ENCODE measurements around the gene GJA3. TPM values are rescaled to one million over a fixed set of nuclear protein-coding genes. Genes with fewer than 3 reads are reported as not detected.
A peak's percentile ranks its signal among the peaks of the same experiment; 100 is the strongest.

GJA3 gene
- total RNA-seq, 4 donors from 2014 or later, result 0.14 TPM; not detected in 3

DNA sequence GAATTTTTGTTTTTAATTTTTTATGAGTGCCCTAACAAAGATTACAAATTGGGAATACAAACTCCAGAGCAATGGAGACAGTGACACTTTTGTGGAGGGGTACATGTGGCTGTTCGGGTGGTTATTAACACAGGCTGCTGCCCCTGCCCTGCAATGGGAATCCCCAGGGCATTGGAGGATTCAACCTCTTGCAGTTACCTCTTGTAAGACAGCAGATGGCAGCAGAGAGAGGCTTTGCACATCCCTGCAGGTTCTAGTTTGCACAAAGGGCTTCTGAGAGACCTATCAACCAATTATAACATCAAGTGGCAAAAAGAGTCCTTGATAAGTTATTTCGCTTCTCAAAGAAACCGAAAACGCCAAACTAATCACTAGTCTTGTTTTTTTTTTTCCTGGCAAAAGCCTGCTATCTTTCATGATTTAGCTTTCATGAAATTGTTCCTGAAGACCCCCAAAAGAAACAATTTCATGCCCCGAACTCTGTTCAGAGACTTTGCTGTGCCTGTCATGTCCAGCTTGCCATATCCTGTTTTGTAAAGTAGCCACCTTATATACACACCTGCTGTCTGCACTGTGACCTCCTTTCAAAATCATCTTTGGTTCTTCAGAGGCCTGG lies 21.5 kb upstream of the GJA3 start:
- no peak for TF ChIP-seq EP300 (IDR thresholded peaks at IDR 0.05; ENCODE audit: low read depth)
- TF ChIP-seq, protein P1, sequence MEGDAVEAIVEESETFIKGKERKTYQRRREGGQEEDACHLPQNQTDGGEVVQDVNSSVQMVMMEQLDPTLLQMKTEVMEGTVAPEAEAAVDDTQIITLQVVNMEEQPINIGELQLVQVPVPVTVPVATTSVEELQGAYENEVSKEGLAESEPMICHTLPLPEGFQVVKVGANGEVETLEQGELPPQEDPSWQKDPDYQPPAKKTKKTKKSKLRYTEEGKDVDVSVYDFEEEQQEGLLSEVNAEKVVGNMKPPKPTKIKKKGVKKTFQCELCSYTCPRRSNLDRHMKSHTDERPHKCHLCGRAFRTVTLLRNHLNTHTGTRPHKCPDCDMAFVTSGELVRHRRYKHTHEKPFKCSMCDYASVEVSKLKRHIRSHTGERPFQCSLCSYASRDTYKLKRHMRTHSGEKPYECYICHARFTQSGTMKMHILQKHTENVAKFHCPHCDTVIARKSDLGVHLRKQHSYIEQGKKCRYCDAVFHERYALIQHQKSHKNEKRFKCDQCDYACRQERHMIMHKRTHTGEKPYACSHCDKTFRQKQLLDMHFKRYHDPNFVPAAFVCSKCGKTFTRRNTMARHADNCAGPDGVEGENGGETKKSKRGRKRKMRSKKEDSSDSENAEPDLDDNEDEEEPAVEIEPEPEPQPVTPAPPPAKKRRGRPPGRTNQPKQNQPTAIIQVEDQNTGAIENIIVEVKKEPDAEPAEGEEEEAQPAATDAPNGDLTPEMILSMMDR (IDR thresholded peaks at IDR 0.05), result peak; percentile 65 to 79 (median 79)
- DNase-seq, result no peak
- intact Hi-C loops (cut with DNase I; ENCODE audit: low total_unique reads) (loop anchor here (5.0 kb wide), 1 partner anchor 1415 kb away; no protein-coding TSS in a partner anchor), in situ Hi-C loops (cut with MboI; ENCODE audit: low pct_ligation_motif_present in 1 of 4, low pct_unique_long_range_greater_than_20kb in 1 of 4, low sequenced_read_pairs in 3 of 4) (loop anchor here in 3 of 4 donors (10.0 to 25.0 kb wide), 5 partner anchors 305 to 755 kb away; partner anchors contain the start of gene XPO4 (in 1 of the 3))
- Histone ChIP-seq H3K4me1 (no peaks in the 10 kb centered on the region), H3K27me3 (peaks cover 33% of the 10 kb centered on the region), H3K9me3 (no peaks in the 10 kb centered on the region), H3K27ac (no peak overlapping the region), H3K36me3 (no peaks in the 10 kb centered on the region), H3K4me3 (no peak overlapping the region)
- WGBS, 2 donors (ENCODE audit: low coverage in 1 of 2), result 18 to 29% methylated on average over 4 to 5 of the region's 5 CpGs

DNA sequence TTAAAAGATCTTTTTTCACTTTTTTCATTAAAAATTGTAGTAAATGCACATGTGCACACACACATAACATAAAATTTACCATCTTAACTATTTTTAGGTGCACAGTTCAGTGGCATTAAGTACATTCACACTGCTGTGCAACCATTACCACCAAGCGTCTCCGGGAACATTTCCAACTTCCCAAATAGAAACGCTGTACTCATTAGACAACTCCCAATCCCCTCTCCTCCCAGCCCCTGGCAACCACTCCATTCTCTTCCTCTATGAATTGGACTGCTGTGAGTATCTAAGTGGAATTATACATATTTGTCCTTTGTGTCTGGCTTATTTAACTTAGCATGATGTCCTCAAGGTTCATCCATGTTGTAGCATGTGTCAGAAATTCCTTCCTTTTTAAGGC lies 20.3 kb upstream of the GJA3 start:
- Histone ChIP-seq H3K36me3 (no peaks in the 10 kb centered on the region), H3K27ac (no peak overlapping the region), H3K4me3 (no peak overlapping the region), H3K9me3 (no peaks in the 10 kb centered on the region), H3K4me1 (no peaks in the 10 kb centered on the region), H3K27me3 (peaks cover 44% of the 10 kb centered on the region)
- TF ChIP-seq, protein P1 (IDR thresholded peaks at IDR 0.05), result no peak
- TF ChIP-seq EP300 (IDR thresholded peaks at IDR 0.05; ENCODE audit: low read depth) (no peak), POLR2AphosphoS5 (IDR thresholded peaks at IDR 0.05) (no peak), POLR2A (IDR thresholded peaks at IDR 0.05) (no peak)
- intact Hi-C loops (cut with DNase I; ENCODE audit: low total_unique reads), result loop anchor here (5.0 kb wide), 1 partner anchor 1416 kb away; no protein-coding TSS in a partner anchor
- WGBS, 2 donors (ENCODE audit: low coverage in 1 of 2), result 71 to 83% methylated on average over 2 to 3 of the region's 3 CpGs
- no peak for DNase-seq
- in situ Hi-C loops (cut with MboI; ENCODE audit: low pct_ligation_motif_present in 1 of 4, low pct_unique_long_range_greater_than_20kb in 1 of 4, low sequenced_read_pairs in 3 of 4), result loop anchor here in 3 of 4 donors (10.0 to 25.0 kb wide), 5 partner anchors 306 to 756 kb away; partner anchors contain the start of gene XPO4 (in 1 of the 3)

DNA sequence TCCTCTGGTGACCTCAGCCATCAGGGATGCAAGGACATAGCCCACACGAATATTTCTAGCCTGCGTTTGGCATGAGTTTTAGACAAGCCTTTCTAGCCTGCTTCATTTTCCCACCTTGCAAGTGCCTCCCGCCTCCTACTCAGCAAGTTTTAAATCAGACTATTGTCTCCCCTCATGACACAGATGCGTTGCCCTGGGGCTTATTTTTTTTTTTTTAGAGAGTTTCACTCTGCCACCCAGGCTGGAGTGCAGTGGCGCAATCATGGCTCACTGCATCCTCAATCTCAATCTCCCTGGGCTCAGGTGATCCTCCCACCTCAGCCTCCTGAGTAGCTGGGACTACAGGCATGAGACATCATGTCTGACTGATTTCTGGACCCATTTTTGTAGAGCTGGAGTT lies 17.3 kb upstream of the GJA3 start:
- Histone ChIP-seq H3K4me3 (no peak overlapping the region), H3K9me3 (no peaks in the 10 kb centered on the region), H3K4me1 (peaks cover 0 to 11% (median 5%) of the 10 kb centered on the region in 4 donors), H3K36me3 (no peaks in the 10 kb centered on the region), H3K27me3 (peaks cover 48% of the 10 kb centered on the region), H3K27ac (no peak overlapping the region)
- intact Hi-C loops (cut with DNase I; ENCODE audit: low total_unique reads) (loop anchor here (5.0 kb wide), 1 partner anchor 956 kb away; no protein-coding TSS in a partner anchor), in situ Hi-C loops (cut with MboI; ENCODE audit: low pct_ligation_motif_present in 1 of 4, low pct_unique_long_range_greater_than_20kb in 1 of 4, low sequenced_read_pairs in 3 of 4) (loop anchor here in 3 of 4 donors (25.0 kb wide), 4 partner anchors 309 to 759 kb away; partner anchors contain the start of gene XPO4 (in 1 of the 3))
- 84 to 89% methylated on average over 3 to 5 of the region's 5 CpGs for WGBS, 2 donors (ENCODE audit: low coverage in 1 of 2)
- DNase-seq, result no peak
- no peak for TF ChIP-seq POLR2A (IDR thresholded peaks at IDR 0.05)
- TF ChIP-seq POLR2AphosphoS5 (IDR thresholded peaks at IDR 0.05), result no peak
- TF ChIP-seq, protein P1 (IDR thresholded peaks at IDR 0.05), result no peak
- no peak for TF ChIP-seq EP300 (IDR thresholded peaks at IDR 0.05; ENCODE audit: low read depth)

DNA sequence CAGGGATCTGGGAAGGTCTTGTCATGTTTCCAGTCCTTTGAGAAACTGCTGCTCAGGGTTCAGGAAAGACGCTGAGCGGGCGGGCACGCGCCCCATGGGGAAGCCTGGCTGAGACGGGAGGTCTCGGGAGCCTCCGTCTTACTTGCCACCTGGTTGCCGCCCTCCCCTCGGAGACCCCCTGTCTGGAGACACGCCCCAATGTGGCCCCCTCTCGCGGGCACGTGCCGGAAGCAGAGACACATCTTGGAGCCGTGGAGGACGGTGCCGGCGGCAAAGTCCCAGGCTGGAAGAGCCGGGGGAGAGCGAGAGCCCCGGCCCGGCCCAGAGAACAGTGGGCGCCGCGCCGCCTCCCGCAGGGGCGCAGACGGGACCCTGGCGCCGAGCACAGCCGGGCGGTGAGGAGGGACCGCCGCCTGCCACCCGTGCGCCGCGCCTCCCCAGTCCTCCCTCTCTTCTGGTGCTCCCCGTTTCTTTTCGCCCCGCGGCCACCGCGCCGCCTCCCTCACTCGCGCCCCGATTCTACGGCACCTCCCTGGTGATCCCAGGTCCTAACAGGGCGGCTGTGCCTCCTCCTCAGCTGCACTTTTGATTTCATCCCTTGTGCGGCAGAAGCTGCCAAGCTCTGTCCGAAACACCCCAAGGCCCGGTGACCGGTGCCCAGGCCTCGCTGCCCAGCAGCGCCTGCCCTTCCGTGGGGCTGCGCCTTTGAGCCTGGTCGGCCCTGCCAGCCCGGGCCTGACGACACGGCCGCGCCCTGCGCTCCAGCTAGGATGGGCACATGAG lies 16.4 kb upstream of the GJA3 start:
- H3K9me3 ChIP-seq, result no peaks in the 10 kb centered on the region
- in situ Hi-C loops (cut with MboI; ENCODE audit: low pct_ligation_motif_present in 1 of 4, low pct_unique_long_range_greater_than_20kb in 1 of 4, low sequenced_read_pairs in 3 of 4) (loop anchor here in 3 of 4 donors (25.0 kb wide), 4 partner anchors 310 to 760 kb away; partner anchors contain the start of gene XPO4 (in 1 of the 3)), intact Hi-C loops (cut with DNase I; ENCODE audit: low total_unique reads) (loop anchor here (5.0 kb wide), 1 partner anchor 955 kb away; no protein-coding TSS in a partner anchor)
- peak overlapping the region in 1 of 4 donors; percentile 11 for H3K4me3 ChIP-seq
- H3K27ac ChIP-seq, result no peak overlapping the region
- peaks cover 48% of the 10 kb centered on the region for H3K27me3 ChIP-seq
- WGBS, 2 donors (ENCODE audit: low coverage in 1 of 2), result 66% methylated on average over 41 of the region's 67 CpGs; no CpG with 5 or more reads in 1 of the 2 donors
- no peak for DNase-seq
- H3K4me1 ChIP-seq, result peaks cover 0 to 11% (median 5%) of the 10 kb centered on the region in 4 donors
- H3K36me3 ChIP-seq, result no peaks in the 10 kb centered on the region
- TF ChIP-seq POLR2A (IDR thresholded peaks at IDR 0.05), result no peak
- TF ChIP-seq EP300 (IDR thresholded peaks at IDR 0.05; ENCODE audit: low read depth), result no peak
- TF ChIP-seq, protein P1 (IDR thresholded peaks at IDR 0.05), result no peak
- no peak for TF ChIP-seq POLR2AphosphoS5 (IDR thresholded peaks at IDR 0.05)

Data from transverse colon (tissue), 4 donors.